ENCODE data around the gene TICRR. TPM values are rescaled to one million over a fixed set of nuclear protein-coding genes. Genes with fewer than 3 reads are reported as not detected.
"Not testable (repeated sequence)": the region's sequence is repeated elsewhere in the genome, so short reads cannot be mapped to it uniquely, and the experiment has no call there.

Gene TICRR
- total RNA-seq, 2 experiments from 2014 or later = 36.5 to 36.9 TPM

DNA sequence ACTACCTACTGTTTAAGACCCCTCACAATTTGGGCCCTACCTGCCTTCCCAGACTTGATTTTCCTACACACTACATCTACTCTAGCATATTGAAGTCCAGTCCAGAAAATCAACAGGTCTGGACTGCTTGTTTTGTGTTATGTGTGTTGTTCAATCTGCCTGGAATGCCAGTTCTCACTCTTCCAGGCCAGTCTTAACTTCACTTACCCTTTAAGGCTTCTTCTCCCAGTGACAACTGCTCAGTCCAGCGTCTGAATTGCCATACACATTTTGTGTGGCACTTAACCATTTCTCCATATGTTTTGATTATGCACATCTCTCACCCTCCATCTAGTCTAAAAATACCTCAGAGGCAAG, 1.1 kb downstream of the TICRR start:
- POLR2A ChIA-PET = no interaction called here
- peaks cover 46% of the 10 kb centered on the region for H3K36me3 Mint-ChIP-seq (ENCODE audit: low read depth)
- peak overlapping the region; percentile 84 for H3K4me3 Mint-ChIP-seq
- peaks cover 7% of the 10 kb centered on the region for H3K27me3 Mint-ChIP-seq (ENCODE audit: low read depth)
- H3K9me3 Mint-ChIP-seq (ENCODE audit: insufficient read depth) = no peaks in the 10 kb centered on the region
- DNase-seq = no peak
- CTCF ChIA-PET = no interaction called here
- no peak for ATAC-seq
- peak overlapping the region; percentile 40 for H3K27ac Mint-ChIP-seq
- H3K4me1 Mint-ChIP-seq (ENCODE audit: low read depth) = peaks cover 43% of the 10 kb centered on the region

DNA sequence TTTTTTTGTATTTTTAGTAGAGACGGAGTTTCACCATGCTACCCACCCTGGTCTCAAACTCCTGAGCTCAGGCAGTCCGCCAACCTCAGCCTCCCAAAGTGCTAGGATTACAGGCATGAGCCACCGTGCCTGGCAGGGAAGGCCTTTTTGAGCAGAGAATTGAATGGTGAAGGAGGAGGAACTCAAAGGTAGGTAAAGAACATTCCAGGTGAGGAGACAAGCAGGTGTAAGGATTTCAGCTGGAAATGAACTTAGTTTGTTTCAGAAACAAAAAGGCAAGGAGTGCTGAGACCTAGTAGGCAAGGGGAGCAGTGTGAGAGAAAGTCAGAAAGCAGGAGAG, 2.5 kb downstream of the TICRR start:
- Mint-ChIP-seq H3K27ac (no peak overlapping the region), H3K36me3 (ENCODE audit: low read depth) (peaks cover 53% of the 10 kb centered on the region), H3K4me3 (peak overlapping the region; percentile 84), H3K9me3 (ENCODE audit: insufficient read depth) (no peaks in the 10 kb centered on the region), H3K27me3 (ENCODE audit: low read depth) (peaks cover 2% of the 10 kb centered on the region), H3K4me1 (ENCODE audit: low read depth) (peaks cover 45% of the 10 kb centered on the region)
- ATAC-seq (no peak), DNase-seq (no peak)
- ChIA-PET CTCF (interaction anchor here (1.0 kb wide), 1 partner anchor 219 kb away, joined by 3 read pairs; no protein-coding TSS in a partner anchor), POLR2A (no interaction called here)

DNA sequence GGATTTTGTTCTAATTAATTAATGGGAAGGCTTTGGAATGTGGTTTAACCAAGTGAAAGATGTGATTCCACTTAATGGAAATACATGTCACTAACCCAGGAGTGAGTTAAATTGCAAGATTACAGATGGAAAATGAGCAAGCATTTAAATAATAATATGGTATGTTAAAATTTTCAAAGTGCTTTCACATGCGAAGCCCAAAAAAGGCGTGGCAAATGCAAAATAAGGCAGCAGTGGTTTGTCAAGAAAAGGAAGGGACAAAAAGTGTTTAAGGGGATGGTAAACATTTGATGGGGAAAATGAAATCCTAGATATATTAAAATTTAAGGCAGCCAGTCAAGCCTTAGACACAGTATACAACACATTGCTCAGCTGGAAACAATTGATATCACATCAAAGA, 2.9 kb downstream of the TICRR start:
- H3K27ac Mint-ChIP-seq = no peak overlapping the region
- ATAC-seq (no peak), DNase-seq (no peak)
- peaks cover 53% of the 10 kb centered on the region for H3K36me3 Mint-ChIP-seq (ENCODE audit: low read depth)
- peak overlapping the region; percentile 84 for H3K4me3 Mint-ChIP-seq
- H3K27me3 Mint-ChIP-seq (ENCODE audit: low read depth) = peaks cover 2% of the 10 kb centered on the region
- ChIA-PET POLR2A (no interaction called here), CTCF (interaction anchor here (1.0 kb wide), 1 partner anchor 220 kb away, joined by 3 read pairs; no protein-coding TSS in a partner anchor)
- peaks cover 45% of the 10 kb centered on the region for H3K4me1 Mint-ChIP-seq (ENCODE audit: low read depth)
- H3K9me3 Mint-ChIP-seq (ENCODE audit: insufficient read depth) = no peaks in the 10 kb centered on the region

DNA sequence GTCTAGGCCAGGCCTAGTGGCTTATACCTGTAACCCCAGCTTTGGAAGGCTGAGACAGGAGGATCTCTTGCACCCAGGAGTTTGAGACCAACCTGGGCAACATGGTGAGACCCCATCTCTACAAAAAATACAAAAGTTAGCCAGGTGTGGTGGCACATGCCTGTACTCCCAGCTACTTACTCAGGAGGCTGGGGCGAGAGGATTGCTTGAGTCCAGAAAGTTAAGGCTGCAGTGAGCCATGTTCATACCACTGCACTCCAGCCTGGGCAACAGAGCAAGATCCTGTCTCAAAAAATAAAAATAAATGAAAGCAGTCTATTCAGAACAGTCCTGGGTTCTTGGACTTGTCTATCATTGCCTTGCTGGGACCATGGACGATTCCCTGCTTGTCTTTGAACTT, 5.5 kb downstream of the TICRR start:
- DNase-seq, POLR2A ChIA-PET: not testable (repeated sequence)

DNA sequence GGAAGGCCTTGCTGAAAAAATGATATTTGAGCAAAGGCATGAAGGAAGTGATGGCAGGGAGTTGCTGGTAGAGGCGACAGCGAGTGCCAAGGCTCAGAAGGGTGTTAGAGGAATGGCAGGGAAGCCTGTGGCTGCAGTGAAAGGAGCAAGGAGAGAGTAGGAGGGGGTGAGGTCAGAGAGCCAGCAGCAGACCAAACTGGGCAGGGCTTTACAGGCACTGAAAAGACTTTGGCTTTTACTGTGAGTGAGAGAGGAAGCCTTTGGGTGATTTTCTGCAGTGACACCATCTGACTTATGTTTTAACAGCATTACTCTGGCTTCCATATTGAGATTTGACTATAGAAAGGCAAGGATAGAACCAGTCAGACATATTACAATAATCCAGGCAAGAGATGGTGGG, 11.4 kb downstream of the TICRR start:
- H3K27me3 Mint-ChIP-seq (ENCODE audit: low read depth) = no peaks in the 10 kb centered on the region
- DNase-seq = no peak
- no peak for ATAC-seq
- no peak overlapping the region for H3K4me3 Mint-ChIP-seq
- H3K27ac Mint-ChIP-seq = no peak overlapping the region
- H3K36me3 Mint-ChIP-seq (ENCODE audit: low read depth) = peaks cover 32% of the 10 kb centered on the region
- POLR2A ChIA-PET = no interaction called here
- CTCF ChIA-PET = no interaction called here
- no peaks in the 10 kb centered on the region for H3K9me3 Mint-ChIP-seq (ENCODE audit: insufficient read depth)
- peaks cover under 1% of the 10 kb centered on the region for H3K4me1 Mint-ChIP-seq (ENCODE audit: low read depth)

More for the DNA sequence above, 5.5 kb downstream of the TICRR start:
- H3K9me3 Mint-ChIP-seq (ENCODE audit: insufficient read depth); ATAC-seq; H3K4me3 Mint-ChIP-seq; CTCF ChIA-PET; H3K27me3 Mint-ChIP-seq (ENCODE audit: low read depth); H3K27ac Mint-ChIP-seq: not testable (repeated sequence)
- H3K36me3 Mint-ChIP-seq (ENCODE audit: low read depth) = peaks cover 63% of the 10 kb centered on the region
- H3K4me1 Mint-ChIP-seq (ENCODE audit: low read depth) = peaks cover 39% of the 10 kb centered on the region

DNA sequence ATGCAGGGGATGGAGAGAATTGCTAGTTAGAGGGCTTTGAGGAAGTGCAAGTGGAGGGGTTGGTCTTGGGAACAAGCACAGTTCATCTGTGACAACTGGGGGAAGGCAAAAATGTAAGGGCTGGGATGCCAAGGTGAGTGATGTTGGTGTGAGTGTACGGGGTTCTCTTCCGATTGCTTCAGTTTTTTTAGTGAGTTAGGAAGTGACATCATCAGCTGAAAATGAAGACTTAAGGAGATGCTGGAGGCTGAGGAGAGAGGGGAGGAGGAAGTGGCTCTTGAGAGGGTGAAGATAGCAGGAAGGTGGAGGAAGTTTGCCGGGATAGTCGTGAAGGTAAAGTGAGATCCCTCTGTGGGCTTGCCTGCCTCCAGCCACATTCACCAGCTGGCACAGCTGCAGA, 12.7 kb downstream of the TICRR start:
- Mint-ChIP-seq H3K36me3 (ENCODE audit: low read depth) (peaks cover 35% of the 10 kb centered on the region), H3K4me3 (no peak overlapping the region), H3K27ac (no peak overlapping the region), H3K4me1 (ENCODE audit: low read depth) (no peaks in the 10 kb centered on the region), H3K27me3 (ENCODE audit: low read depth) (no peaks in the 10 kb centered on the region), H3K9me3 (ENCODE audit: insufficient read depth) (no peaks in the 10 kb centered on the region)
- ChIA-PET CTCF (no interaction called here), POLR2A (no interaction called here)
- DNase-seq (no peak), ATAC-seq (no peak)

DNA sequence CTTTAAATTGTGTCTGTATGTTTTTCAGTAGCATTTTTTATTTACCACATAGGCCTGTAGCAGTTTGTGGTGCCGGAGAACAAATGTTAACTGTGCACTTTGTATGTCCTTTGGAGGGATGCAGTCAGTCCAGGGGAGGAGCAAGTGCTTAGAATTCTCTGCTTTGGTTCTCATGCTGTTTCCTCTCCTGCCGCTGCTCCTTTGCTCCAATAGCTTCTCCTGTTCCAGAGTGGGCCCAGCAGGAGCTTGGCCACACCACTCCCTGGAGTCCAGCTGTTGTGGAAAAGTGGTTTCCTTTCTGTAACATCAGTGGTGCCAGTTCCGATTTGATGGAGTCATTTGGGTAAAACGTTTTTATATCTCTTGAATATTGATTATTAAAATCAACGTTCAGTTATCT, 16.6 kb downstream of the TICRR start:
- Mint-ChIP-seq H3K27me3 (ENCODE audit: low read depth) (no peaks in the 10 kb centered on the region), H3K4me3 (no peak overlapping the region), H3K4me1 (ENCODE audit: low read depth) (no peaks in the 10 kb centered on the region), H3K36me3 (ENCODE audit: low read depth) (peaks cover 45% of the 10 kb centered on the region), H3K9me3 (ENCODE audit: insufficient read depth) (no peaks in the 10 kb centered on the region), H3K27ac (no peak overlapping the region)
- CTCF ChIA-PET = no interaction called here
- POLR2A ChIA-PET = no interaction called here
- no peak for ATAC-seq
- DNase-seq = no peak

DNA sequence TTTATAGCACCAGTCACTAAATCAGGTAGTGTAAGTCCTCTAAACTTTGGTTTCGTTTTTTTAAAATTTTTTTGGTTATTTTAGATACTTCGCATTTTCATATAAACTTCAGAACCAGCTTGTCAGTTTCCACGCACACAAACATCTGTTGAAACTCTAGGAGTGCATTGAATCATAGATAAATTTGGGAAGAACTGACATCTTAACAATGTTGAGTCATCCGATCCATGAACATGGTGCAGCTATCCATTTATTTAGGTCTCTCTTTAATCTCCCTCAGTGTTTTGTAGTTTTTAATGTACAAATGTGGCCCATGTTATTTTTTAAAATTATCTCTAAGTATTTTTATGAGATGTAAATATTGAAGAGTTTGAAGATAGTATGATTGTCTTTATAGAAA, 17.7 kb downstream of the TICRR start:
- Mint-ChIP-seq H3K36me3 (ENCODE audit: low read depth) (peaks cover 54% of the 10 kb centered on the region), H3K4me3 (no peak overlapping the region), H3K27ac (no peak overlapping the region), H3K4me1 (ENCODE audit: low read depth) (no peaks in the 10 kb centered on the region), H3K9me3 (ENCODE audit: insufficient read depth) (no peaks in the 10 kb centered on the region), H3K27me3 (ENCODE audit: low read depth) (no peaks in the 10 kb centered on the region)
- DNase-seq = no peak
- no peak for ATAC-seq
- ChIA-PET CTCF (no interaction called here), POLR2A (interaction anchor here (0.5 kb wide), 1 partner anchor 758 kb away, joined by 3 read pairs; no protein-coding TSS in a partner anchor)

DNA sequence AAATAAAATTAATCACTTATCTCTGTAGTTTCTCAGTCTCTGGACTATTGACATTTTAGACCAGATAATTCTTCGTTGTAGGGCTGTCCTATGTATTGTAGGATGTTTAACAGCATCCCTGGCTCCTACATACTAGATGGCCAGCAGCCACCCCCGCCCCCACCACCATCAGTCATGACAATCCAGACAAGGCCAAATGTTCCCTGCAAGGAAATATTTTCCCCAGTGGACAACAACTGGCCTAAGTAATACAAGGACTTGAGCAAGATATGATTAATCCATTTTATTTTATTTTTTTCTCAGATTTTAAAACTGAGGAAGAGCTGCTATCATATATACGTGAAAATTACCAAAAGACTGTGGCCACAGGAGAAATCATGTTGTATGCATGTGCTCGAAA, 23.8 kb downstream of the TICRR start:
- POLR2A ChIA-PET = no interaction called here

DNA sequence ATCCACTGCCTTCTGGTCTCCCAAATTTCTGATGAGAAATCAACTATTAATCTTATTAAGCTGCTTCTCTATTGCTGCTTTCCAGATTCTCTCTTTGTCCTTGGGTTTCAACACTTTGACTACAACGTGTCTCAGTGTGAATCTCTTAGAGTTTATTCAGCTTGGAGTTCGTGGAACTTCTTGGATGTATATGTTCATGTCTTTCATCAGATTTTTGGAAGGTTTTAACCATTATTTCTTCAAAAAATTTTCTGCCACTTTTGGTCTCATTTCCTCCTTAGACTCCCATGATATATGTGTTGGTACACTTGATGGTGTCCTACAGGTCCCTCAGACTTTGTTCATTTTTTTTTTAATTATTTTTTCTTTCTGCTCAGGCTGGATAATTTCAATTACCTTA, 36.0 kb downstream of the TICRR start:
- peaks cover 87% of the 10 kb centered on the region for H3K36me3 Mint-ChIP-seq (ENCODE audit: low read depth)
- POLR2A ChIA-PET = no interaction called here
- H3K4me1 Mint-ChIP-seq (ENCODE audit: low read depth) = peaks cover 2% of the 10 kb centered on the region
- H3K27me3 Mint-ChIP-seq (ENCODE audit: low read depth) = no peaks in the 10 kb centered on the region
- no peak overlapping the region for H3K4me3 Mint-ChIP-seq
- ATAC-seq (no peak), DNase-seq (no peak)
- H3K27ac Mint-ChIP-seq = no peak overlapping the region
- CTCF ChIA-PET = interaction anchor here (1.1 to 1.6 kb wide), 3 partner anchors 9 to 64 kb away, joined by 3 to 4 read pairs (median 3); no protein-coding TSS in a partner anchor
- peaks cover 8% of the 10 kb centered on the region for H3K9me3 Mint-ChIP-seq (ENCODE audit: insufficient read depth)

More for the DNA sequence above, 23.8 kb downstream of the TICRR start:
- Mint-ChIP-seq H3K4me1 (ENCODE audit: low read depth) (no peaks in the 10 kb centered on the region), H3K9me3 (ENCODE audit: insufficient read depth) (no peaks in the 10 kb centered on the region), H3K4me3 (no peak overlapping the region), H3K27me3 (ENCODE audit: low read depth) (no peaks in the 10 kb centered on the region), H3K36me3 (ENCODE audit: low read depth) (peaks cover 59% of the 10 kb centered on the region), H3K27ac (no peak overlapping the region)
- ATAC-seq (no peak), DNase-seq (no peak)
- CTCF ChIA-PET = interaction anchor here (1.6 kb wide), 1 partner anchor 12 kb away, joined by 3 read pairs; no protein-coding TSS in a partner anchor

DNA sequence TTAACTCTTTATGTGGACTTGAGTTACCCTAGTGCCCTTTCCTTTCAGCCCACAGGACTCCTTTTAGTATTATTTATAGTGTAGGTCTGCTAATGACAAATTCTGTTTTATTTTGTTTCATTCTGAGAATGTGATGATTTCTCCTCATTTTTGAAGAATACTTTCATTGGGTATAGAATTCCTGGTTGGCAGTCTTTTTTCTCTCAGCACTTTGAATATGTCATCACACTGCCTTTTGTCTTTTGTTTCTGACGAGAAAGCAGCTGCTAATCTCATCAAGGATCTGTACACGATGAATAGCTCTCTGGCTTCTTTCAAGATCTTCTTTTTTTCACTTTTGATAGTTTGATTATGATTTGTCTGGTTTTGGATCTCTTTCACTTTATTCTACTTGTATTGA, 37.8 kb downstream of the TICRR start:
- DNase-seq (no peak), ATAC-seq (no peak)
- Mint-ChIP-seq H3K4me3 (no peak overlapping the region), H3K36me3 (ENCODE audit: low read depth) (peaks cover 84% of the 10 kb centered on the region), H3K27ac (no peak overlapping the region), H3K27me3 (ENCODE audit: low read depth) (no peaks in the 10 kb centered on the region), H3K9me3 (ENCODE audit: insufficient read depth) (peaks cover 8% of the 10 kb centered on the region), H3K4me1 (ENCODE audit: low read depth) (peaks cover 2% of the 10 kb centered on the region)
- ChIA-PET CTCF (no interaction called here), POLR2A (no interaction called here)

DNA sequence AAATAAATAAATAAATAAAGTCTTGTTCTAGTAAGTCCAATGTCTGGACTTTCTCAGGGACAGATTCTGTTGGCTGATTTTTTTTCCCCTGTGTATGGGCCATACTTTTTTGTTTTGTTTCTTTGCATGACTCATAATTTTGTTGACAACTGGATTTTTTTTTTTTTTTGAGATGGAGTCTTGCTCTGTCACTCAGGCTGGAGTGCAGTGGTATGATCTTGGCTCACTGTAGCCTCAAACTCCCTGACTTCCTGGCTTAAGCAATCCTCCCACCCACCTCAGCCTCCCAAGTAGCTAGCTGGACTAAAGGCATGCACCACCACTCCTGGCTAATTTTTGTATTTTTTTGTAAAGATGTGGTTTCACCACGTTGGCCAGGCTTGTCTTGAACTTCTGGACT, 38.9 kb downstream of the TICRR start:
- Mint-ChIP-seq H3K27me3 (ENCODE audit: low read depth) (no peaks in the 10 kb centered on the region), H3K27ac (no peak overlapping the region), H3K4me3 (no peak overlapping the region), H3K4me1 (ENCODE audit: low read depth) (peaks cover 2% of the 10 kb centered on the region), H3K36me3 (ENCODE audit: low read depth) (peaks cover 81% of the 10 kb centered on the region), H3K9me3 (ENCODE audit: insufficient read depth) (peaks cover 8% of the 10 kb centered on the region)
- DNase-seq (no peak), ATAC-seq (no peak)
- ChIA-PET CTCF (no interaction called here), POLR2A (no interaction called here)

DNA sequence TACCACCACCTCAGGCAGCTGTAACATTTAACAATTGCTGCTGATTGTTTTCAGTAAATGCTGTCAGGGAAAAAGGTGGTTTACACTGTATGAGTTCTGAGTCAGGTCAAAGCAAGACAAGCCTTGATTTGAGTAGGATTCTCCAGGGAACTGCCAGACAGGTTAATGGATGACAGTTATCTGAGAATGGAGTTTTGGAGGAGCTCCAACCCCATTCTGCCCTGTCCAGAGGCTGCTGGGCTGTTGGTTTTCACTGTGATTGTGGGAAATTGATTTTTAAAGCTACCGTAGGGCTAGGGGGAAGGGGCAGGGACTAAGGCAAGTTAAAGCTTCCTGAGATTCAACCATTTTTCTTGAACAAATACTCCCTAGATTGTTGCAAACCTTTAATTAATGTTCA, 39.9 kb downstream of the TICRR start:
- no peak for ATAC-seq
- Mint-ChIP-seq H3K36me3 (ENCODE audit: low read depth) (peaks cover 78% of the 10 kb centered on the region), H3K9me3 (ENCODE audit: insufficient read depth) (peaks cover 8% of the 10 kb centered on the region), H3K4me1 (ENCODE audit: low read depth) (peaks cover 2% of the 10 kb centered on the region), H3K27me3 (ENCODE audit: low read depth) (no peaks in the 10 kb centered on the region), H3K4me3 (no peak overlapping the region), H3K27ac (no peak overlapping the region)
- DNase-seq = no peak
- ChIA-PET CTCF (interaction anchor here (0.7 to 0.9 kb wide), 2 partner anchors 26 to 45 kb away, joined by 3 read pairs; no protein-coding TSS in a partner anchor), POLR2A (no interaction called here)
